ENCODE results near the gene CFAP74. TPM values are rescaled to one million over a fixed set of nuclear protein-coding genes. Genes with fewer than 3 reads are reported as not detected.

CFAP74 gene
- total and polyA plus RNA-seq, 2 of the 13 experiments (the other 11 are each of a cell fraction or from before 2014, with no cell fraction given): 0.27 to 0.62 TPM

DNA sequence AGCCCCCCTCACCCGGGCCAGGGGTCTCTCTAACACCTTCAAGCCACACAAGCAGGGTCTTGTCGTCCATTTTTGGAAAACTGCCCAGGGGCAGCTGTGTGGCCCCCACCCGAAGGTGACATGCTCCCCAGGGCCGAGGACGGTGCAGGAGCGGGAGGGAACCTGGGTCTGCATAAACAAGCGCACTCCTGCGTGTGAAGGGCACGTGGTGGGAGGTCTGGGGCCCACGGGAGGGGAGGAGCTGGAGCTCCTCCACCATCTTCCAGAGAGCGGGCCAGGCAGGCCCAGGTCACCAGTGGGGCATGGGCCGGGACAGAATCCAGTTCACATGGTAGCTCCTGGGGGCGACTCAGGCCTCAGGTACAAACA is 16.5 kb downstream of the CFAP74 start (continued):
- no peak for TF ChIP-seq MAZ (IDR thresholded peaks at IDR 0.05; ENCODE audit: borderline replicate concordance, low read depth, low read length)
- no peak for TF ChIP-seq MAZ (CRISPR knock-in tag; IDR thresholded peaks at IDR 0.05; ENCODE audit: low read depth)
- no peak for TF ChIP-seq NPAS2 (CRISPR knock-in tag; IDR thresholded peaks at IDR 0.05; ENCODE audit: borderline replicate concordance)
- TF ChIP-seq, protein P1, sequence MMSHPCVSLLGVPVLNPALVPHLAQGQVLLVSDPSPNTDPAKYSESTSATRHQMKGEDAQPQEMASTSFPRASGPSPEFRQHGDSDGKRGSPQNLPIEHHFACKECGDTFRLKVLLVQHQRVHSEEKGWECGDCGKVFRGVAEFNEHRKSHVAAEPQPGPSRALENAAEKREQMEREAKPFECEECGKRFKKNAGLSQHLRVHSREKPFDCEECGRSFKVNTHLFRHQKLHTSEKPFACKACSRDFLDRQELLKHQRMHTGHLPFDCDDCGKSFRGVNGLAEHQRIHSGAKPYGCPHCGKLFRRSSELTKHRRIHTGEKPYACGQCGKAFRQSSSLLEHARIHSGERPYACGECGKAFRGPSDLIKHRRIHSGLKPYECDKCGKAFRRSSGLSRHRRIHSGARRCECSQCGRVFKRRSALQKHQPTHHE (CRISPR knock-in tag; IDR thresholded peaks at IDR 0.05; ENCODE audit: borderline replicate concordance): no peak
- 0 out of 2 replicates have a peak, but pooled peaks have one; percentile 5 for TF ChIP-seq HDAC1 (CRISPR knock-in tag; IDR thresholded peaks at IDR 0.05)
- TF ChIP-seq HHEX (CRISPR knock-in tag; IDR thresholded peaks at IDR 0.05): no peak
- TF ChIP-seq, protein P2, sequence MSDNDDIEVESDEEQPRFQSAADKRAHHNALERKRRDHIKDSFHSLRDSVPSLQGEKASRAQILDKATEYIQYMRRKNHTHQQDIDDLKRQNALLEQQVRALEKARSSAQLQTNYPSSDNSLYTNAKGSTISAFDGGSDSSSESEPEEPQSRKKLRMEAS (IDR thresholded peaks at IDR 0.05): no peak
- no peak for TF ChIP-seq NCOA5 (CRISPR knock-in tag; IDR thresholded peaks at IDR 0.05)
- TF ChIP-seq TSC22D2 (CRISPR knock-in tag; IDR thresholded peaks at IDR 0.05; ENCODE audit: borderline replicate concordance): no peak

DNA sequence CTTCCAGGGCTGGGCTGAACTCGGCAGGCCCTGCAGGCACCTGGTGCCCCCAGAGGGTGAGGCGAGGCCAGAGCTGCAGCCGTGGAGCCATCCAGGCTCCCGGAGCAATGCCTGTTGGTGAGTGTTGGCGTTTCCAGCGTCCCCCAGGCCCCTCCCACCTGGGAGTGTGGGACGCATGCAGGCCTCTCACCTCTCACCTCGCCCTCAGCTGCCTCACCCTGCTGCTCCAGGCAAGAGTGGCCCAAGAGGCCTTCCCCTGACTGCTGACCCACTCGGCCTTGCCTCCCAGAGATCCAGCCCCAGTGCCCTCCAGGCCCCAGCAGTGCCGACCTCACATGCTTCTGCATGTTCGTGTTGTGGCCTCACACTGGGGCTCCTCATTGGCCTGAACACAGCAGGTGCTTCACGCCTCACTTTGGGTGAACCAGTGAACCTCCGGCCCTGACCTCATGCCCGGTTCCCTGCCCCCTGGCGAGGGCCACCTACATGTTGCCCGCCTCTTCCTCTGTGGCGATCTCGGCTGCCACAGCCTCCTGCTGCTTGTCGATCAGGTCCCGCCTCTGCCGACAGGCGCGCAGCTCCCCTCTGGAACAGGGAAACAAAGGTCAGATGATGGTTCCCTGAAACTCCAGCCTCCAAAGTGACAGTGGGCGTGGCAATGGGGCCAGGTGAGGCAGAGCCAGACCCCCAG is 17.0 kb downstream of the CFAP74 start:
- Histone ChIP-seq H3K27ac (ENCODE audit: extremely low read length, insufficient read depth, low read length) (no peak overlapping the region), H2AFZ (ENCODE audit: low read length) (no peak overlapping the region), H3K4me3 (replicated peaks in 1 of 3; ENCODE audit: insufficient read depth in 1 of 3, low read depth in 2 of 3, low read length in 3 of 3) (peak overlapping the region in 2 of 3 experiments; percentile 7 to 54; a peak in 1 of 6 replicates), H3K79me2 (ENCODE audit: insufficient read depth, low read length) (no peaks in the 10 kb centered on the region), H3K4me1 (ENCODE audit: insufficient read depth, low read length) (peaks cover 52% of the 10 kb centered on the region), H4K20me1 (ENCODE audit: insufficient read depth, low read length) (no peaks in the 10 kb centered on the region), H3K9me3 (ENCODE audit: low read length) (no peaks in the 10 kb centered on the region), H3K4me2 (ENCODE audit: low read depth, low read length) (peak overlapping the region; percentile 70), H3K36me3 (replicated peaks in 1 of 2; ENCODE audit: control insufficient read depth in 1 of 2, insufficient read depth in 2 of 2, low read length in 2 of 2) (no peaks in the 10 kb centered on the region), H3K27me3 (ENCODE audit: control insufficient read depth in 1 of 2, insufficient read depth in 2 of 2, low read length in 2 of 2) (peaks cover 18 to 54% of the 10 kb centered on the region in 2 experiments; a peak in 4 of 5 replicates), H3K9ac (ENCODE audit: insufficient read depth, low read depth, low read length) (no peak overlapping the region)
- BruUV-seq (replicated peaks): no TSS peak
- in situ Hi-C loops (cut with HindIII; ENCODE audit: extremely low pct_ligation_motif_present, low pct_unique_long_range_greater_than_20kb) (no loop called here), intact Hi-C loops (cut with micrococcal nuclease; ENCODE audit: unreplicated experiment) (no loop called here)
- FAIRE-seq (peak; percentile 30), ATAC-seq (peak; percentile 72), DNase-seq (ENCODE audit: low spot score) (peak; percentile 24)
- no CpG with 5 or more reads among the region's 24 CpGs for WGBS (ENCODE audit: low lambda C conversion rate)
- POLR2A ChIA-PET: no interaction called here
- CTCF ChIA-PET (ENCODE audit: low intra/inter-chr PET ratio, low total read pairs): no interaction called here
- no peak for TF ChIP-seq ZNF12 (CRISPR knock-in tag; IDR thresholded peaks at IDR 0.05)
- no peak for TF ChIP-seq DNMT3B (CRISPR knock-in tag; conservative IDR thresholded peaks at IDR 0.05)
- no peak for TF ChIP-seq SOX6 (IDR thresholded peaks at IDR 0.05)
- TF ChIP-seq SOX6 (CRISPR knock-in tag; IDR thresholded peaks at IDR 0.05): no peak
- TF ChIP-seq ZNF138 (CRISPR knock-in tag; IDR thresholded peaks at IDR 0.05; ENCODE audit: low read depth): no peak
- TF ChIP-seq, protein P3, sequence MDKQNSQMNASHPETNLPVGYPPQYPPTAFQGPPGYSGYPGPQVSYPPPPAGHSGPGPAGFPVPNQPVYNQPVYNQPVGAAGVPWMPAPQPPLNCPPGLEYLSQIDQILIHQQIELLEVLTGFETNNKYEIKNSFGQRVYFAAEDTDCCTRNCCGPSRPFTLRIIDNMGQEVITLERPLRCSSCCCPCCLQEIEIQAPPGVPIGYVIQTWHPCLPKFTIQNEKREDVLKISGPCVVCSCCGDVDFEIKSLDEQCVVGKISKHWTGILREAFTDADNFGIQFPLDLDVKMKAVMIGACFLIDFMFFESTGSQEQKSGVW (CRISPR knock-in tag; IDR thresholded peaks at IDR 0.05; ENCODE audit: borderline replicate concordance): no peak
- no peak for TF ChIP-seq CHD2 (IDR thresholded peaks at IDR 0.05; ENCODE audit: low read depth, low read length)
- TF ChIP-seq ZNF598 (CRISPR knock-in tag; IDR thresholded peaks at IDR 0.05; ENCODE audit: borderline replicate concordance): no peak
- no peak for TF ChIP-seq CBX1 (IDR thresholded peaks at IDR 0.05; ENCODE audit: low read depth)
- no peak for TF ChIP-seq ZNF660 (CRISPR knock-in tag; IDR thresholded peaks at IDR 0.05; ENCODE audit: borderline replicate concordance, low read depth)
- TF ChIP-seq, protein P1 (CRISPR knock-in tag; IDR thresholded peaks at IDR 0.05; ENCODE audit: borderline replicate concordance): no peak
- no peak for TF ChIP-seq AKAP8 (CRISPR knock-in tag; IDR thresholded peaks at IDR 0.05)
- TF ChIP-seq HOXA7 (CRISPR knock-in tag; IDR thresholded peaks at IDR 0.05): no peak
- 0 out of 2 replicates have a peak, but pooled peaks have one; percentile 29 for TF ChIP-seq ZNF616 (CRISPR knock-in tag; IDR thresholded peaks at IDR 0.05; ENCODE audit: low read depth)

Measured in HepG2 (cell line).